GM23248 (cell line): ENCODE data around the gene CLINT1.

Experiments
- EZH2 ChIP-seq: fragments of 200-600 bp; sonication (generic); IDR thresholded peaks from 2 replicates; pipeline ENCODE4 v1.6.1; 2018; ENCODE audit warnings: antibody characterized with exemption, mild to moderate bottlenecking; ENCODE audit not compliant: insufficient read depth, poor library complexity, severe bottlenecking
- EZH2phosphoT487 ChIP-seq: fragments of 200-600 bp; sonication (generic); IDR thresholded peaks from 2 replicates; pipeline ENCODE4 v1.6.1; 2018; ENCODE audit warnings: antibody characterized with exemption, moderate library complexity, mild to moderate bottlenecking, low read depth; ENCODE audit not compliant: insufficient read depth

DNA sequence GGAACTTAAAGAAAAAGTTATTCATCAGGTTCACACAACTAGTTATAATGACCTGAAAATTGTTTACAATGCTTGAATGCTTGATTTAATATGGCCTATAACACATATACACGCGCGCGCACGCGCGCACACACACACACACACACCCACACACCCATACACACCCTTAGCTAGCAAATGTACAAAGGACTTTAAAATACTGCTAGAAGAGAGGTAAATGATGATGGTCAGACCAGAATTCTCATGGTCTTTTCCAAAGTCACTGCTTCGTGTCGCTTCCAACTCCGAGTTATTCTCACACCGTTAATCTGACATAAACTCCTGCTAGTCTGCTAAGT lies 109.5 kb downstream of the CLINT1 start:
- TF ChIP-seq EZH2 (no peak), EZH2phosphoT487 (no peak)
